ENCODE data around the gene BABAM2.

The BABAM2 gene

DNA sequence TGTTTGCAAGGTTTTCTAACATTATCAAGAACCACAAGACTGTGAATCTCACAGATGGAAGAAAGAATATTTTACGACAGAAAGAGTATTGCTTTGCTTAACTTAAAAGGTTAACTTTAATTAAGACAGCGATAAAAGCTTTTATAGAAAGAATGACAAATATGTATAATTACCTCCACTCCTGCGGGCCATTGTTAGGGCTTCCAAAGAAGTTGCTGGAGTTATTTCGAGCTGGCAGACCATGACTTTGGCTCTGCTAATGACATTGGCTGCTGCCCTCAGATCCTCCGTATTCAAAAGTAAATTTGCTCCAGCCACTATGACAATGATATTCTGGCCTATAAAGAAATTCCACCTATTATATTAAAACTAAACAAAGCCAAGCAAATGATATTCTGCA is 47.6 kb upstream of the BABAM2 start:
- Histone ChIP-seq H3K9me3 (ENCODE audit: control insufficient read depth, insufficient read depth, low read depth, low read length) (no peaks in the 10 kb centered on the region), H3K27ac (ENCODE audit: extremely low read depth, low read depth, low read length) (no peak overlapping the region), H3K4me1 (ENCODE audit: control insufficient read depth, insufficient read depth, low read length) (no peaks in the 10 kb centered on the region), H3K36me3 (ENCODE audit: control insufficient read depth in 2 of 2, insufficient read depth in 1 of 2, low read length in 2 of 2) (no peaks in the 10 kb centered on the region), H3K4me3 (ENCODE audit: low read depth, low read length) (no peak overlapping the region)
- POLR2A ChIA-PET = no interaction called here
- CTCF ChIA-PET = interaction anchor here (0.6 to 1.4 kb wide), 2 partner anchors 139 to 650 kb away, joined by 4 read pairs; no protein-coding TSS in a partner anchor
- TF ChIP-seq, protein P1, sequence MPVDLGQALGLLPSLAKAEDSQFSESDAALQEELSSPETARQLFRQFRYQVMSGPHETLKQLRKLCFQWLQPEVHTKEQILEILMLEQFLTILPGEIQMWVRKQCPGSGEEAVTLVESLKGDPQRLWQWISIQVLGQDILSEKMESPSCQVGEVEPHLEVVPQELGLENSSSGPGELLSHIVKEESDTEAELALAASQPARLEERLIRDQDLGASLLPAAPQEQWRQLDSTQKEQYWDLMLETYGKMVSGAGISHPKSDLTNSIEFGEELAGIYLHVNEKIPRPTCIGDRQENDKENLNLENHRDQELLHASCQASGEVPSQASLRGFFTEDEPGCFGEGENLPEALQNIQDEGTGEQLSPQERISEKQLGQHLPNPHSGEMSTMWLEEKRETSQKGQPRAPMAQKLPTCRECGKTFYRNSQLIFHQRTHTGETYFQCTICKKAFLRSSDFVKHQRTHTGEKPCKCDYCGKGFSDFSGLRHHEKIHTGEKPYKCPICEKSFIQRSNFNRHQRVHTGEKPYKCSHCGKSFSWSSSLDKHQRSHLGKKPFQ (tag by site-specific recombination; IDR thresholded peaks at IDR 0.05) = no peak
- TF ChIP-seq ZNF621 (tag by site-specific recombination; IDR thresholded peaks at IDR 0.05) (no peak), HOXD13 (CRISPR knock-in tag; IDR thresholded peaks at IDR 0.05; ENCODE audit: borderline replicate concordance) (no peak), ZNF514 (tag by site-specific recombination; IDR thresholded peaks at IDR 0.05) (no peak), RBAK (tag by site-specific recombination; IDR thresholded peaks at IDR 0.05) (no peak), ZNF580 (tag by site-specific recombination; IDR thresholded peaks at IDR 0.05) (no peak)

GRCh38 chr2:27843992-27844391 is 46.5 kb upstream of the BABAM2 start:
- no peaks in the 10 kb centered on the region for H3K4me1 ChIP-seq (ENCODE audit: control insufficient read depth, insufficient read depth, low read length)
- no peak overlapping the region for H3K27ac ChIP-seq (ENCODE audit: extremely low read depth, low read depth, low read length)
- H3K36me3 ChIP-seq (ENCODE audit: control insufficient read depth in 2 of 2, insufficient read depth in 1 of 2, low read length in 2 of 2) = no peaks in the 10 kb centered on the region
- H3K4me3 ChIP-seq (ENCODE audit: low read depth, low read length) = no peak overlapping the region
- no peaks in the 10 kb centered on the region for H3K9me3 ChIP-seq (ENCODE audit: control insufficient read depth, insufficient read depth, low read depth, low read length)
- ChIA-PET CTCF (interaction anchor here (1.4 kb wide), 1 partner anchor 140 kb away, joined by 4 read pairs; no protein-coding TSS in a partner anchor), POLR2A (no interaction called here)
- TF ChIP-seq ZNF146 (tag by site-specific recombination; IDR thresholded peaks at IDR 0.05) (no peak), ZNF157 (tag by site-specific recombination; IDR thresholded peaks at IDR 0.05) (no peak), ZNF16 (tag by site-specific recombination; IDR thresholded peaks at IDR 0.05; ENCODE audit: low read depth) (no peak)
- TF ChIP-seq, protein P2, sequence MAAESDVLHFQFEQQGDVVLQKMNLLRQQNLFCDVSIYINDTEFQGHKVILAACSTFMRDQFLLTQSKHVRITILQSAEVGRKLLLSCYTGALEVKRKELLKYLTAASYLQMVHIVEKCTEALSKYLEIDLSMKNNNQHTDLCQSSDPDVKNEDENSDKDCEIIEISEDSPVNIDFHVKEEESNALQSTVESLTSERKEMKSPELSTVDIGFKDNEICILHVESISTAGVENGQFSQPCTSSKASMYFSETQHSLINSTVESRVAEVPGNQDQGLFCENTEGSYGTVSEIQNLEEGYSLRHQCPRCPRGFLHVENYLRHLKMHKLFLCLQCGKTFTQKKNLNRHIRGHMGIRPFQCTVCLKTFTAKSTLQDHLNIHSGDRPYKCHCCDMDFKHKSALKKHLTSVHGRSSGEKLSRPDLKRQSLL (tag by site-specific recombination; IDR thresholded peaks at IDR 0.05) = no peak

GRCh38 chr2:27844821-27845255 is 45.7 kb upstream of the BABAM2 start:
- H3K36me3 ChIP-seq (ENCODE audit: control insufficient read depth in 2 of 2, insufficient read depth in 1 of 2, low read length in 2 of 2) = no peaks in the 10 kb centered on the region
- no peak overlapping the region for H3K4me3 ChIP-seq (ENCODE audit: low read depth, low read length)
- TF ChIP-seq ZNF248 (tag by site-specific recombination; IDR thresholded peaks at IDR 0.05) (no peak), ZNF626 (tag by site-specific recombination; IDR thresholded peaks at IDR 0.05) (no peak), RBAK (tag by site-specific recombination; IDR thresholded peaks at IDR 0.05) (no peak), ZNF366 (tag by site-specific recombination; conservative IDR thresholded peaks at IDR 0.05) (no peak), ZNF837 (tag by site-specific recombination; IDR thresholded peaks at IDR 0.05) (no peak), ZBTB1 (tag by site-specific recombination; IDR thresholded peaks at IDR 0.05) (no peak), ZNF792 (tag by site-specific recombination; IDR thresholded peaks at IDR 0.05) (no peak), ZNF416 (tag by site-specific recombination; IDR thresholded peaks at IDR 0.05) (no peak), ATF2 (tag by site-specific recombination; IDR thresholded peaks at IDR 0.05; ENCODE audit: low read depth) (no peak), OSR2 (tag by site-specific recombination; IDR thresholded peaks at IDR 0.05) (no peak), ZNF223 (tag by site-specific recombination; IDR thresholded peaks at IDR 0.05) (no peak)
- H3K4me1 ChIP-seq (ENCODE audit: control insufficient read depth, insufficient read depth, low read length) = no peaks in the 10 kb centered on the region
- H3K9me3 ChIP-seq (ENCODE audit: control insufficient read depth, insufficient read depth, low read depth, low read length) = no peaks in the 10 kb centered on the region
- no peak overlapping the region for H3K27ac ChIP-seq (ENCODE audit: extremely low read depth, low read depth, low read length)
- CTCF ChIA-PET = interaction anchor here (0.6 to 1.1 kb wide), 3 partner anchors 23 to 121 kb away, joined by 3 read pairs; no protein-coding TSS in a partner anchor
- POLR2A ChIA-PET = no interaction called here
